GOT3 (cell line): ENCODE data around the gene IMP3.

ENCODE experiments used
- DNase-seq: peaks from one replicate; lab custom pipeline; 2025; ENCODE audit warnings: mixed read lengths; lab: John Stamatoyannopoulos, UW

The IMP3 gene

GRCh38 chr15:75620841-75621391 is 19.1 kb downstream of the IMP3 start:
- peak; percentile 51 for DNase-seq

DNA sequence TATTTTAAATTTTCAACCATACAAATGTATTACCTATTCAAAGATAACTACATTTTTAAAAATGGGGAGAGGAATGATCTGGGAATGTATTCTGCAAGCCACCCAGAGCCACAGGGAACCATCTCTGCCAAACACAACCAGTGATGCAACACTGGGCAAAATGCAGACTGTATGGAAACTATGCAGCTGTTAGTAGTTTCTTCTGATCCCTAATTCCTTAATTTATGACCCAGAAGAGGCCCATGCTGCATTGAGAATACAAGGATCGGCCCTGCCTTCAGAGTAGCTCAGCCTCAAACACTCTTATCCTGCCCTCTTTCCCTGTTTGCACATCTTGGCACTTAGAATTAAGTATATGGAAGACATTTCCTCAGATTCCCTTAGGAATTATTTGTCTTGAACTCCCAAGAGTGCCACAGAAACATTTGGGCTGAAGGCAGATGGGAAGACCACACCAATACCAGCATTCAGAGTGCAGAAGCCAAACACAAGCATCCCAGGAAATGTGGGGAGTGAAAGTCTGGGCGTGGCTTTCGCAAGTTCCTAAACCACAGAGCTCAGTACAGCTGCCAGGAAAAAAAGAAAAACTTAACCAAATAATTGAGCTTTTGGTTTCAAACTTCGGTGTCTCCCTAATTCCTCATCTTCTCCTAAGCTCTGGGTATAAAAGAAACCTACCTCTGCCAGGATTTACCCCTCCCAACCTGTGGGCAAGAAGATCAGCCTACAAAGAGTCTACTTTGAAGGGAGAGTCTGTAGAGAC is 19.8 kb downstream of the IMP3 start:
- DNase-seq: no peak

DNA sequence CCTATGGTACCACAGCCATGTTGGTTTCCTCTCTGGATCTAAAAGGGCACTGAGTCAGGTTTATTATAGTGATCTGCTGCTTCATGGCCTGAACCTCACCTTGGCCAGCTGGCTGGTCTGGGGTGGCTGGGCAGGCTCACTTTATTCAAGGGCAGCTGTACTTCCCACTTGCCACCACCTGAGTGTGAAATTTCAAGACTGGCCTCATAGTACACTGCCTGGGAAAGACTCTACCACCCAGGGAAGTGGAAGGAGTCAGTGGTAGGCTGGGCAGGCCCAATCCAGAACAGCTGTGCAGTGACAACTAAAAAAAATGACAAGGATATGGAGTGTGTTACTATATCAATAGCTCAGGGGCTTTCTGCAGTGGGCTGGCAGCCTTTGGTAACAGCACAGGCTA is 23.3 kb downstream of the IMP3 start:
- DNase-seq: no peak

DNA sequence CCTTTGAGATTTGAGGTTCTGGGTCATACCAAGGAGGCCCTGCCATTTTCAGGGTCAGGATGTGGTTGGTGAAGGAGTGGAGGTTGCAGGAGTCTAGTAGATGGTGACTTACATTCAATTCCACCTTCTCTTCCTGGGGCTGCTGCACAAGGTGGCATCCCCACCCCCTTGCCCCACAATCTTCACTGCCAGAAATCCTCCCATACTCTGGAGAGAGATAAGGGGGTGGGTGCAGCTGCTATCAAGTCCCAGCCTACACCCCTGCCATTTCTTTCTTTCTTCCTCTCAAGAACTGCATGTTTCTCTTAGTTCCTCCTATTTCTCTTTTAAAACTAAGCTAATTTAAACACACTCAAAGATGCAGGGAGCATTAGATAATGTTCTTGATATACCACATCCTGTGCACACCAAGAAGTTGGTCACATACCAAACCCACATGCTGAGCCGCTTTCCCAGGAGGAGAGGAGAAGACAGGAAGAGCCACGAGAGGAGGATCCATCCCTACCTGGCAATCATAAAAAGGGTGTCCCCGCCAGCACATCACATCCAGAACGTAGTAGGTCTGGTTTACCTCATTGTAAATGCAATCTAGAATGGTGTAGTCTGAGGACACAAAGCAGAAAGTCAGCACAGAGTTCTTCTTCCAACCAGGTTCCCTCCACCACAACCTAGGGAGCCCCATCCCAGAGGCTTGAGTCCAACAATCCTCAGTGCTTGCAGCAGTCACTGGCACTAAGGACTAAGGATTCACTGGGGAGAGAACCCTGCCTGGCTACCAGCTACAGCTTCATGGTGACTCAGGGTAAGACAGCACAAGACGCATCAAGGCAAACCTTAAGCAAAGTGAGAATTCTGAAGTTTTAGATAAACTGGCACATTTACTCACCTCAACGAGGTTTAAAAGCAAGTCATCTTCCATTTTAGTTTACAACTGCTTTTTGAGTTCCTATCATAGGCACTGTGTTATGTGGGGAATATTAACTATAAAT is 33.0 kb downstream of the IMP3 start:
- DNase-seq: no peak

- DNase-seq: no peak
Measured at GRCh38 chr15:75606026-75606425, 34.0 kb downstream of the IMP3 start.

DNA sequence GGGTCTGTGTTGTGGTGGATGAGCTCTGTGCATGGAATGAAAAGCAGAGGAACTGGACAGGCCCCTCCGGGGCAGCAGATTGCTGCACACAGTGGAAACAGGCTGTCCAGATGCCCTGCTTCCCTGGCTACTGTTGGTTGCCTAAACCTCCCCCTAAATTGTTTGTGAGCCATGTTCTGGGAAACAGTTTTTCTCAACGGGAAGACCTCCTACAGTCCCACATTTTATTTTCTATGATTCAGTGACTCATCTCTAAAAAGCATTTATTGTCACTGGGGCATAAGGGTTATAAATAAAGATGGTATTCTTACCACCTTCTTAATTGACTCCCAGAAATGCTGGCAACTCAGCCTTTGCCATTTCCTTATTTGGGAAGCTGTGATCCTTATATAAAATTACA is 40.6 kb downstream of the IMP3 start:
- no peak for DNase-seq

DNA sequence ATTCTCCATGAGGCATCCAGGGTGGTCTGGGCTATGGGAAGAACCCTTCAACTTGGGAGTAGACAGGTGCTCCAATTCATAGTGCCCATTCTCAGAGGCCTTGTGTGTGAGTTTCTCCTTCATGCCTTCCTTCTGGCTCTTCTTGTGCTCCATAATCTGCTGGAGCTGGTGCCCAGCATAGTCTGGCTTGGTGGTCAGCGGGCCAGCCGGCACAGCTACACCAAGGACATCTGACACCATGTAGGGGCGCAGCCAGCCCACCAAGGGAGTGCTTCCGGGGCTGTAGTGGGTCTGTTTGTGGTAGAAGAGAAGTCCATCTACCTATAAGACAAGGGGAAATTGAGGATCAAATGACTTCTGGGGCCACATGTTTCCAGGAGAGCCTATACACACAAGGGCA is 41.7 kb downstream of the IMP3 start:
- no peak for DNase-seq

DNA sequence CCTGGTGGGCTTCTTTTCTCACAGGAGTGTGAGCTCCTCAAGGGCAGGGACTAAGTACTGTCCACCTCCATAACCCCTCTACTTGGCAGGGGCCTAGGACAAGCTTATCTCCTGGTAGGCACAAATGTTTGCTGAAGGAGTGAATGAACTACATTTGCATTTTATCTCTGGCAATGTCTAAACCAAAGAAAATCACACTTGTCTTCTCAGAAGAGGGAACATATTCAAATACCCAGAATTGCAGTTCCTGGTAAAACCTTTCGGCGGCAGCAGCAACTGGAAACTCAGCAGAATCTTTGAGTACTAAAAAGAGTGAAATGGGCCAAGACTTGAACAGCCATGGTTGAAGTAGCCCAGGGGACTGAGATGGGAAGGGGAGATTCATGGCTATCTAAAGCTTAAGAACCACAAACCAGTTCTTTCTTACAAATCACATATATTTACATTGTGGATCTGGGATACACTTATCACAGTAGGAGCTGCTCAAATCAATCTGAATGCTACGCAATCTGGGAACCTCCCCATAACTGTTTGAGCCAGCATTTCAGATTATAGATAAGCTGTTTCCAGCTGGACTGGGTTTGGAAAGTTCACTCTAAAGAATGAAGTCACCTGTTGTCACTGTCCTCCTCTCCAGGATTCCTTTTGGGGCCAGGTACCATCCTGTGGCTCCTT is 42.2 kb downstream of the IMP3 start:
- DNase-seq: no peak

DNA sequence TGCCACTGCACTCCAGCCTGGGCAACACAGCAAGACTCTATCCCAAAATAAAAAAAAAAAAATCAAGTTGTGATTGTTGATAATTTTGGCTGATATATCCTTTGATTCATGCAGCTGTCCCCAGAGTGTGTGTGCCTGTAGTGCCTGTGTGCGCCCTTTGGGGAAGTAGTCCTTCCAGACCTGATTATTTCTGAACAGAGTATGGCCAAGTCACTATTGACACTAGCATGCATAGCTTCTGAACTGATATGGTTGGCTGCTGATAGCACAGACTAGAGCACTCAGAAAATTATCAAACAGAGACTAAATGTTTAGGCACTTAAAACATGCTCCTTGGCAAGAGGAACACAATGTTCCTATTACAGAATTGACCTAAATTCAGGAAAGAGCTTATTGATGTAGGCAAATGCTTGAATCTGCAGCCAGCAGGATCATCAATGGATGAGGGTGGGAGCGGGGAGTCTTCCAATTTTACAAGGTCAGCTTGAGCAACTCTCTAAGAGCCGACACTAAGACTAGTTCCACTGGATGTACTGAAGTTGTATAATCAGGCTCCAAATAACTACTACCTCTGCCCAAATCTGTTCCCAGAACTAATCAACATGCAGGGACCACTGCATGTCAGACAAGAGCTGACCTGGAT is 43.2 kb downstream of the IMP3 start:
- DNase-seq: no peak

DNA sequence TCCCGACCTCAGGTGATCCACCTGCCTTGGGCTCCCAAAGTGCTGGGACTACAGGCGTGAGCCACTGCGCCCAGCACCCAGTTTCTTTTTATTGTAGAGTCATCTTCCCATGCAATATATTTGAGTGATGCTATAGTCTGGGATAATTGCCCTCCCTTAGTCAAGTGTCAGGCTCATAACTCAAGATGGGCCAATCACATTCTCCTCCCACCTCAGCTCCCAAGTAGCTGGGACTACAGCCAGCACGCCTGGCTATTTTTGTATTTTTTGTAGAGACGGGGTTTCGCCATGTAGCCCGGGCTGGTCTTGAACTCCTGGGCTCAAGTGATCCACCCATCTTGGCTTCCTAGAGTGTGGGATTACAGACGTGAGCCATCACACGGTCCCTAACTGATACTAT is 45.7 kb downstream of the IMP3 start:
- no peak for DNase-seq

- no peak for DNase-seq
Measured at GRCh38 chr15:75591655-75592364, 48.2 kb downstream of the IMP3 start.

DNA sequence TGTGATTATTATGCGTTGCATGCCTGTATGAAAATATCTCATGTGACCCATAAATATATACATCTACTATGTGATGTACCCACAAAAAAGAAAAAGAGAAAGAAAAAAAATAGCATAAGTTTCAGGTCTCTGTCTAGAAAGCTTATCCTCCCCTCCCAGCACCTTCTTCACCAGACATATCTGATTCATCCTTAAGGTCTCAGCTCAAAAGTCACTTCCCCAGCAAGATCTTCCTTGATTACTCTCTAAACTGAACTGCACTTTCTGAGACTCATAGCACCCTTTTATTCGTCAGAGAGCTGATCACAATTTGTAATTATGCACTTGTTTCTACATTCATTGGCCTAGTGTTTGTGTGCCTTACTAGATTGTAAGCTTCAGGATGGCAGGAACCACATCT is 49.8 kb downstream of the IMP3 start:
- no peak for DNase-seq
